H1 (cell line): ENCODE data around the gene PFDN1. TPM values are rescaled to one million over a fixed set of nuclear protein-coding genes. Genes with fewer than 3 reads are reported as not detected.

Experiments
- CTCF ChIA-PET: fragments of 300-600 bp; sonication (Branson Sonifier 250); formaldehyde crosslinking; loops from one replicate; lab custom pipeline; 2021; ENCODE audit not compliant: partially characterized antibody; lab: Charles Lee
- POLR2A ChIA-PET: fragments of 300-600 bp; sonication (Branson Sonifier 250); formaldehyde crosslinking; loops from one replicate; lab custom pipeline; 2021; ENCODE audit warnings: inconsistent platforms; ENCODE audit not compliant: partially characterized antibody; lab: Charles Lee
- DNase-seq, 2 experiments: peaks; one replicate each; pipeline versions ENCODE4 v3.0.0 to v3.0.0-alpha.2; 2010 to 2022; ENCODE audit warnings: low spot score in 2 of 2, low read depth in 1 of 2, mixed read lengths in 1 of 2
- FAIRE-seq: peaks from 2 replicates; lab custom pipeline; 2011; peaks lifted over from hg19 to GRCh38; lab: Jason Lieb, UNC
- H2AFZ ChIP-seq: 2 replicates; pipeline ENCODE4 v1.8.1; 2012; ENCODE audit warnings: low read length, inconsistent platforms
- H2AK5ac ChIP-seq: 2 replicates; pipeline ENCODE4 v1.6.1; 2013; ENCODE audit warnings: low read depth, low read length
- H2BK120ac ChIP-seq: replicated peaks from 2 replicates; pipeline ENCODE3; 2013; ENCODE audit warnings: low read depth, low read length, inconsistent platforms
- H2BK12ac ChIP-seq: 2 replicates; pipeline ENCODE4 v1.6.1; 2013; ENCODE audit warnings: low read depth, low read length
- H2BK15ac ChIP-seq: 2 replicates; pipeline ENCODE4 v1.6.1; 2013; ENCODE audit warnings: low read length
- H2BK20ac ChIP-seq: 2 replicates; pipeline ENCODE4 v1.6.1; 2013; ENCODE audit warnings: low read length
- H2BK5ac ChIP-seq: 2 replicates; pipeline ENCODE4 v1.6.1; 2013; ENCODE audit warnings: low read depth, low read length
- H3K14ac ChIP-seq: 2 replicates; pipeline ENCODE4 v1.6.1; 2013; ENCODE audit warnings: inconsistent platforms; ENCODE audit not compliant: insufficient read length
- H3K18ac ChIP-seq: 2 replicates; pipeline ENCODE4 v1.6.1; 2013; ENCODE audit warnings: low read length; ENCODE audit errors: extremely low read depth
- H3K23ac ChIP-seq: 2 replicates; pipeline ENCODE4 v1.6.1; 2013; ENCODE audit warnings: inconsistent platforms; ENCODE audit not compliant: insufficient read length
- H3K23me2 ChIP-seq: 2 replicates; pipeline ENCODE4 v1.6.1; 2013; ENCODE audit warnings: low read depth, low read length
- H3K27ac ChIP-seq: 2 replicates; pipeline ENCODE4 v1.6.1; 2011; ENCODE audit warnings: low read depth, low read length, inconsistent platforms
- H3K27me3 ChIP-seq, 4 experiments: replicated peaks in 1 of 4; 1 replicate in 1 of 4; 2 replicates in 3 of 4; pipeline versions ENCODE4 v1.6.1 to v1.8.1; 2011 to 2013; ENCODE audit warnings: low read length in 3 of 4, mild to moderate bottlenecking in 3 of 4, inconsistent platforms in 2 of 4, mixed read lengths in 2 of 4, moderate library complexity in 1 of 4; ENCODE audit not compliant: control insufficient read depth in 3 of 4, insufficient read depth in 3 of 4; ENCODE audit errors: extremely low read depth in 1 of 4
- H3K36me3 ChIP-seq, 4 experiments: 2 replicates each; pipeline versions ENCODE4 v1.6.1 to v1.8.1; 2011 to 2013; ENCODE audit warnings: mild to moderate bottlenecking in 4 of 4, low read length in 3 of 4, moderate library complexity in 2 of 4, control low read depth in 1 of 4, inconsistent platforms in 1 of 4; ENCODE audit not compliant: insufficient read depth in 4 of 4, control insufficient read depth in 2 of 4
- H3K4ac ChIP-seq: replicated peaks from 2 replicates; pipeline ENCODE3; 2013; ENCODE audit warnings: low read length, low read depth, mixed read lengths, inconsistent platforms; ENCODE audit not compliant: insufficient read length
- H3K4me1 ChIP-seq, 4 experiments: replicated peaks in 1 of 4; 1 replicate in 1 of 4; 2 replicates in 3 of 4; pipeline versions ENCODE4 v1.6.1 to v1.8.1; 2011 to 2013; ENCODE audit warnings: low read length in 3 of 4, inconsistent platforms in 2 of 4, mixed read lengths in 1 of 4; ENCODE audit not compliant: insufficient read depth in 4 of 4, control insufficient read depth in 3 of 4
- H3K4me2 ChIP-seq, 2 experiments: 2 replicates each; pipeline versions ENCODE4 v1.6.1 to v1.8.1; 2011 to 2013; ENCODE audit warnings: low read depth in 2 of 2, low read length in 2 of 2, control low read depth in 1 of 2, inconsistent platforms in 1 of 2, mild to moderate bottlenecking in 1 of 2; ENCODE audit not compliant: insufficient read depth in 1 of 2
- H3K4me3 ChIP-seq, 4 experiments: fragments of 200-600, 300-600 bp in 1 of 4; sonication (generic), shearing (Covaris generic), sonication (Bioruptor Twin) in 1 of 4; 2 replicates each; pipeline versions ENCODE4 v1.5.1 to v1.8.1; 2011 to 2016; ENCODE audit warnings: low read length in 4 of 4, low read depth in 3 of 4, control low read depth in 2 of 4, inconsistent platforms in 2 of 4, mild to moderate bottlenecking in 2 of 4, mixed read lengths in 1 of 4, moderate library complexity in 1 of 4; ENCODE audit not compliant: insufficient read depth in 2 of 4; ENCODE audit errors: extremely low read depth in 1 of 4
- H3K56ac ChIP-seq: replicated peaks from 2 replicates; pipeline ENCODE3; 2013; ENCODE audit warnings: low read depth, mild to moderate bottlenecking, mixed read lengths, low read length, inconsistent platforms; ENCODE audit not compliant: insufficient read length
- H3K79me1 ChIP-seq: 2 replicates; pipeline ENCODE4 v1.6.1; 2013; ENCODE audit warnings: low read depth, low read length, control low read depth
- H3K79me2 ChIP-seq, 2 experiments: 2 replicates each; pipeline versions ENCODE4 v1.6.1 to v1.8.1; 2012 to 2013; ENCODE audit warnings: low read length in 2 of 2, mild to moderate bottlenecking in 2 of 2, inconsistent platforms in 1 of 2; ENCODE audit not compliant: insufficient read depth in 2 of 2, control insufficient read depth in 1 of 2
- H3K9ac ChIP-seq, 4 experiments: replicated peaks in 1 of 4; 1 replicate in 1 of 4; 2 replicates in 3 of 4; pipeline versions ENCODE4 v1.6.1 to v1.8.1; 2011 to 2013; ENCODE audit warnings: low read depth in 3 of 4, low read length in 3 of 4, control low read depth in 2 of 4, mild to moderate bottlenecking in 2 of 4, moderate library complexity in 2 of 4, inconsistent platforms in 1 of 4; ENCODE audit errors: extremely low read depth in 1 of 4
- H3K9me3 ChIP-seq, 2 experiments: 2 replicates each; pipeline versions ENCODE4 v1.6.1 to v1.8.1; 2012 to 2013; ENCODE audit warnings: mild to moderate bottlenecking in 2 of 2, moderate library complexity in 2 of 2, control low read depth in 1 of 2, inconsistent platforms in 1 of 2, low read depth in 1 of 2, low read length in 1 of 2, mixed read lengths in 1 of 2; ENCODE audit not compliant: insufficient read depth in 2 of 2
- H4K20me1 ChIP-seq, 2 experiments: replicated peaks in 1 of 2; 2 replicates each; pipeline versions ENCODE3 to v1.8.1; 2011 to 2013; ENCODE audit warnings: inconsistent platforms in 2 of 2, low read length in 2 of 2, mild to moderate bottlenecking in 1 of 2; ENCODE audit not compliant: insufficient read depth in 2 of 2, control insufficient read depth in 1 of 2
- H4K5ac ChIP-seq: 2 replicates; pipeline ENCODE4 v1.6.1; 2013; ENCODE audit warnings: low read length, low read depth, mixed read lengths, inconsistent platforms; ENCODE audit not compliant: insufficient read length
- H4K8ac ChIP-seq: 2 replicates; pipeline ENCODE4 v1.8.0; 2013; ENCODE audit warnings: mild to moderate bottlenecking, moderate library complexity, low read length, inconsistent platforms; ENCODE audit not compliant: insufficient read depth; ENCODE audit errors: extremely low read depth
- H4K91ac ChIP-seq: replicated peaks from 2 replicates; pipeline ENCODE3; 2013; ENCODE audit warnings: low read length, mixed read lengths, inconsistent platforms; ENCODE audit not compliant: insufficient read length
- ATF2 ChIP-seq: IDR thresholded peaks from 2 replicates; pipeline ENCODE4 v1.6.1; 2012; ENCODE audit warnings: low read length, inconsistent platforms
- BCL11A ChIP-seq, 2 experiments: IDR thresholded peaks; one replicate each; pipeline ENCODE4 v1.6.1; 2011; ENCODE audit warnings: low read depth in 2 of 2, low read length in 2 of 2, mild to moderate bottlenecking in 2 of 2
- CHD2 ChIP-seq: IDR thresholded peaks from 2 replicates; pipeline ENCODE4 v1.6.1; 2012; ENCODE audit warnings: low read length, improper control_type of control experiment
- WGBS, 2 experiments: shearing (Covaris generic) in 1 of 2; methylation state at CpG; one replicate each; pipeline versions ENCODE4 v1.1.6 to v1.1.7; 2013 to 2015; ENCODE audit warnings: low lambda C conversion rate in 2 of 2, mixed read lengths in 2 of 2, inconsistent platforms in 1 of 2, low coverage in 1 of 2, missing lambda C conversion rate in 1 of 2; ENCODE audit not compliant: insufficient replicate concordance in 2 of 2, insufficient coverage in 1 of 2, insufficient read length in 1 of 2; ENCODE audit errors: extremely low coverage in 1 of 2, missing lambda C conversion rate in 1 of 2; 5-methylcytosine and 5-hydroxymethylcytosine counted together
- polyA plus RNA-seq, 7 experiments: library from polyadenylated mRNA; depleted of rRNA in 3 of 7; stranded (reverse) in 5 of 7; unstranded in 2 of 7; fragments of >200 nt in 5 of 7; fragments of 200-250 nt in 2 of 7; gene quantifications; 1 replicate in 5 of 7; 2 replicates in 1 of 7; 4 replicates in 1 of 7; pipeline versions ENCODE4 v1.2.1 to v1.2.3, GENCODE V29; 2011 to 2013; ENCODE audit warnings: missing spikeins in 2 of 7, mixed read lengths in 2 of 7
- total RNA-seq: library from RNA; stranded (reverse); fragmentation: NEBNext Ultra II Directional; extraction: Animal tissue kit (Norgen Biotek cat#: 25700); gene quantifications from 2 replicates; pipeline ENCODE4 v1.2.1, GENCODE V29; 2021

The PFDN1 gene
- total and polyA plus RNA-seq, 2 of the 8 experiments (the other 6 are each of a cell fraction or from before 2014, with no cell fraction given), result 53.0 to 89.6 TPM

GRCh38 chr5:140224658-140225057, 78.2 kb downstream of the PFDN1 start:
- Histone ChIP-seq H3K4me3 (no peak overlapping the region), H2BK20ac (no peak overlapping the region), H3K4ac (no peak overlapping the region), H3K9me3 (no peaks in the 10 kb centered on the region), H2BK12ac (no peak overlapping the region), H2AFZ (no peak overlapping the region), H3K27ac (no peak overlapping the region), H2BK120ac (no peak overlapping the region), H3K9ac (no peak overlapping the region), H2BK15ac (no peak overlapping the region), H3K4me1 (no peaks in the 10 kb centered on the region), H3K36me3 (no peaks in the 10 kb centered on the region), H3K14ac (no peak overlapping the region), H4K91ac (no peak overlapping the region), H3K56ac (no peak overlapping the region), H3K27me3 (no peaks in the 10 kb centered on the region; a peak in 1 of 7 replicates), H2BK5ac (no peak overlapping the region), H3K79me1 (no peaks in the 10 kb centered on the region), H4K8ac (no peak overlapping the region), H4K20me1 (no peaks in the 10 kb centered on the region), H3K23me2 (no peaks in the 10 kb centered on the region), H4K5ac (no peak overlapping the region), H3K79me2 (no peaks in the 10 kb centered on the region), H3K23ac (no peak overlapping the region), H2AK5ac (no peak overlapping the region), H3K18ac (no peak overlapping the region), H3K4me2 (no peak overlapping the region)
- FAIRE-seq (no peak), DNase-seq (no peak)
- TF ChIP-seq CHD2 (no peak), ATF2 (no peak), BCL11A (IDR thresholded peaks at IDR 0.05; ENCODE audit: low read depth in 2 of 2, low read length in 2 of 2) (no peak)
- 83% methylated on average over 3 of the region's 3 CpGs; no CpG with 5 or more reads in 1 of the 2 experiments for WGBS, 2 experiments
- ChIA-PET CTCF (interaction anchor here (0.6 to 2.3 kb wide), 8 partner anchors 10 to 418 kb away, joined by 3 to 9 read pairs (median 4); no protein-coding TSS in a partner anchor), POLR2A (no interaction called here)
